ENCODE data around the gene LIPC.

The LIPC gene

GRCh38 chr15:58452775-58453174 lies 21.0 kb downstream of the LIPC start:
- TF ChIP-seq, protein P1, sequence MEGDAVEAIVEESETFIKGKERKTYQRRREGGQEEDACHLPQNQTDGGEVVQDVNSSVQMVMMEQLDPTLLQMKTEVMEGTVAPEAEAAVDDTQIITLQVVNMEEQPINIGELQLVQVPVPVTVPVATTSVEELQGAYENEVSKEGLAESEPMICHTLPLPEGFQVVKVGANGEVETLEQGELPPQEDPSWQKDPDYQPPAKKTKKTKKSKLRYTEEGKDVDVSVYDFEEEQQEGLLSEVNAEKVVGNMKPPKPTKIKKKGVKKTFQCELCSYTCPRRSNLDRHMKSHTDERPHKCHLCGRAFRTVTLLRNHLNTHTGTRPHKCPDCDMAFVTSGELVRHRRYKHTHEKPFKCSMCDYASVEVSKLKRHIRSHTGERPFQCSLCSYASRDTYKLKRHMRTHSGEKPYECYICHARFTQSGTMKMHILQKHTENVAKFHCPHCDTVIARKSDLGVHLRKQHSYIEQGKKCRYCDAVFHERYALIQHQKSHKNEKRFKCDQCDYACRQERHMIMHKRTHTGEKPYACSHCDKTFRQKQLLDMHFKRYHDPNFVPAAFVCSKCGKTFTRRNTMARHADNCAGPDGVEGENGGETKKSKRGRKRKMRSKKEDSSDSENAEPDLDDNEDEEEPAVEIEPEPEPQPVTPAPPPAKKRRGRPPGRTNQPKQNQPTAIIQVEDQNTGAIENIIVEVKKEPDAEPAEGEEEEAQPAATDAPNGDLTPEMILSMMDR (IDR thresholded peaks at IDR 0.05), result no peak
- TF ChIP-seq ZFX (IDR thresholded peaks at IDR 0.05; ENCODE audit: borderline replicate concordance), result no peak
- H3K27ac ChIP-seq, result no peak overlapping the region

- no peak overlapping the region for H3K27ac ChIP-seq
- TF ChIP-seq ZFX (IDR thresholded peaks at IDR 0.05; ENCODE audit: borderline replicate concordance), result no peak
- TF ChIP-seq, protein P1 (IDR thresholded peaks at IDR 0.05), result no peak
Measured at GRCh38 chr15:58453931-58454793, 22.4 kb downstream of the LIPC start.

GRCh38 chr15:58454950-58455401 lies 23.2 kb downstream of the LIPC start:
- no peak overlapping the region for H3K27ac ChIP-seq
- TF ChIP-seq, protein P1 (IDR thresholded peaks at IDR 0.05), result no peak
- no peak for TF ChIP-seq ZFX (IDR thresholded peaks at IDR 0.05; ENCODE audit: borderline replicate concordance)

GRCh38 chr15:58457466-58457965 lies 25.7 kb downstream of the LIPC start:
- H3K27ac ChIP-seq, result no peak overlapping the region
- no peak for TF ChIP-seq ZFX (IDR thresholded peaks at IDR 0.05; ENCODE audit: borderline replicate concordance)
- TF ChIP-seq, protein P1 (IDR thresholded peaks at IDR 0.05), result no peak

- no peak for TF ChIP-seq ZFX (IDR thresholded peaks at IDR 0.05; ENCODE audit: borderline replicate concordance)
- TF ChIP-seq, protein P1 (IDR thresholded peaks at IDR 0.05), result no peak
- no peak overlapping the region for H3K27ac ChIP-seq
Measured at GRCh38 chr15:58458076-58458475, 26.3 kb downstream of the LIPC start.

- no peak overlapping the region for H3K27ac ChIP-seq
- TF ChIP-seq ZFX (IDR thresholded peaks at IDR 0.05; ENCODE audit: borderline replicate concordance), result no peak
- TF ChIP-seq, protein P1 (IDR thresholded peaks at IDR 0.05), result no peak
Measured at GRCh38 chr15:58459045-58459444, 27.3 kb downstream of the LIPC start.

- TF ChIP-seq ZFX (IDR thresholded peaks at IDR 0.05; ENCODE audit: borderline replicate concordance), result no peak
- TF ChIP-seq, protein P1 (IDR thresholded peaks at IDR 0.05), result no peak
- no peak overlapping the region for H3K27ac ChIP-seq
Measured at GRCh38 chr15:58459560-58459959, 27.8 kb downstream of the LIPC start.
